GM23338 (cell line): Measurements from ENCODE around the gene SUSD1. TPM values are rescaled to one million over a fixed set of nuclear protein-coding genes. Genes with fewer than 3 reads are reported as not detected.

Experiments
- ATAC-seq: fragments of 200-7000 bp; cut with Tn5 transposase; 3 replicates; pipeline ENCODE4 v1.9.1; 2020
- DNase-seq: peaks from one replicate; pipeline ENCODE4 v3.0.0-alpha.2; 2015; ENCODE audit warnings: low spot score
- H2AFZ ChIP-seq: fragments of 200-600 bp; sonication (generic); 2 replicates; pipeline ENCODE4 v1.8.0; 2016; ENCODE audit warnings: antibody characterized with exemption, mild to moderate bottlenecking, moderate library complexity
- H3F3A ChIP-seq: fragments of 200-600 bp; sonication (generic); replicated peaks from 2 replicates; pipeline ENCODE4 v1.8.0; 2017; ENCODE audit warnings: antibody characterized with exemption, mixed run types, low read depth
- H3K27ac ChIP-seq: fragments of 200-600 bp; sonication (generic); 2 replicates; pipeline ENCODE4 v1.6.1; 2016; ENCODE audit warnings: low read depth
- H3K27me3 ChIP-seq: fragments of 200-600 bp; sonication (generic); 2 replicates; pipeline ENCODE4 v1.8.0; 2016; ENCODE audit warnings: mild to moderate bottlenecking, mixed run types, moderate library complexity; ENCODE audit not compliant: insufficient read depth
- H3K36me3 ChIP-seq: fragments of 200-600 bp; sonication (generic); 2 replicates; pipeline ENCODE4 v1.8.0; 2016; ENCODE audit warnings: mild to moderate bottlenecking; ENCODE audit not compliant: insufficient read depth
- H3K4me1 ChIP-seq: fragments of 200-600 bp; sonication (generic); 2 replicates; pipeline ENCODE4 v1.8.0; 2016; ENCODE audit warnings: mild to moderate bottlenecking, moderate library complexity; ENCODE audit not compliant: insufficient read depth
- H3K4me2 ChIP-seq: fragments of 200-600 bp; sonication (generic); 2 replicates; pipeline ENCODE4 v1.7.1; 2017; ENCODE audit warnings: mixed run types
- H3K4me3 ChIP-seq: fragments of 200-600 bp; sonication (generic); 2 replicates; pipeline ENCODE4 v1.6.1; 2016; ENCODE audit warnings: mixed run types
- H3K79me2 ChIP-seq: fragments of 200-600 bp; sonication (generic); replicated peaks from 2 replicates; pipeline ENCODE4 v1.8.0; 2017; ENCODE audit warnings: mild to moderate bottlenecking; ENCODE audit not compliant: insufficient read depth
- H3K9me2 ChIP-seq: fragments of 200-600 bp; sonication (generic); 2 replicates; pipeline ENCODE4 v1.8.0; 2017; ENCODE audit not compliant: insufficient read depth
- H4K20me1 ChIP-seq: fragments of 200-600 bp; sonication (generic); replicated peaks from 2 replicates; pipeline ENCODE4 v1.8.0; 2017; ENCODE audit warnings: mild to moderate bottlenecking; ENCODE audit not compliant: insufficient read depth
- H3K27ac Mint-ChIP-seq: 2 replicates; pipeline ENCODE4 v1.8.0; 2020; ENCODE audit warnings: inconsistent platforms, mild to moderate bottlenecking, moderate library complexity, mixed read lengths
- H3K27me3 Mint-ChIP-seq: 3 replicates; pipeline ENCODE4 v1.8.0; 2022; ENCODE audit warnings: low read depth, mild to moderate bottlenecking, moderate library complexity, mixed read lengths, inconsistent platforms; ENCODE audit not compliant: insufficient read depth, poor library complexity
- H3K36me3 Mint-ChIP-seq: 3 replicates; pipeline ENCODE4 v1.8.0; 2021; ENCODE audit warnings: low read depth, mild to moderate bottlenecking, inconsistent platforms, moderate library complexity, mixed read lengths
- H3K4me1 Mint-ChIP-seq: 3 replicates; pipeline ENCODE4 v1.8.0; 2020; ENCODE audit warnings: mild to moderate bottlenecking, inconsistent platforms, mixed read lengths
- H3K4me3 Mint-ChIP-seq: 3 replicates; pipeline ENCODE4 v1.8.0; 2021; ENCODE audit warnings: moderate library complexity, mild to moderate bottlenecking, inconsistent platforms, mixed read lengths
- H3K9me3 Mint-ChIP-seq: 3 replicates; pipeline ENCODE4 v1.8.0; 2020; ENCODE audit warnings: moderate library complexity, mild to moderate bottlenecking, inconsistent platforms, mixed read lengths
- CREB1 ChIP-seq: fragments of 250-450 bp; sonication (Bioruptor Pico); IDR thresholded peaks from 2 replicates; pipeline ENCODE4 v1.5.0; 2020; ENCODE audit warnings: low read depth, mild to moderate bottlenecking, moderate library complexity
- EZH2 ChIP-seq: fragments of 200-600 bp; sonication (generic); IDR thresholded peaks from one replicate; pipeline ENCODE4 v1.8.0; 2017; ENCODE audit warnings: antibody characterized with exemption, mild to moderate bottlenecking, low read depth; ENCODE audit not compliant: unreplicated experiment
- EZH2phosphoT487 ChIP-seq: fragments of 200-600 bp; sonication (generic); IDR thresholded peaks from one replicate; pipeline ENCODE4 v1.8.1; 2018; ENCODE audit warnings: antibody characterized with exemption; ENCODE audit not compliant: unreplicated experiment
- JUNB ChIP-seq: IDR thresholded peaks from one replicate; pipeline ENCODE4 v1.6.1; 2016; ENCODE audit warnings: antibody characterized with exemption; ENCODE audit not compliant: unreplicated experiment
- STAT1 ChIP-seq: IDR thresholded peaks from one replicate; pipeline ENCODE4 v1.6.1; 2016; ENCODE audit warnings: antibody characterized with exemption; ENCODE audit not compliant: unreplicated experiment
- ZNF462 ChIP-seq: fragments of 250-450 bp; sonication (Bioruptor Pico); IDR thresholded peaks from 2 replicates; pipeline ENCODE4 v1.5.0; 2020; ENCODE audit warnings: mild to moderate bottlenecking, moderate library complexity
- polyA plus RNA-seq: library from polyadenylated mRNA; unstranded; fragments of >200 nt; fragmentation: Nextera tagmentation; extraction: Ambion mirVana; gene quantifications from 2 replicates; pipeline ENCODE4 v1.2.1, GENCODE V29; 2016
- total RNA-seq: library from RNA; depleted of rRNA; stranded (reverse); fragments of >200 nt; shearing (Covaris generic); gene quantifications from 2 replicates; pipeline ENCODE4 v1.2.3, GENCODE V29; 2014
- TF ChIP-seq, protein P1 (sequence below), 2 experiments: fragments of 200-600 bp in 1 of 2; sonication (generic) in 1 of 2; conservative IDR thresholded peaks; 2 replicates each; pipeline versions ENCODE4 v1.5.1 to v1.6.1; 2016 to 2017; ENCODE audit warnings: antibody characterized with exemption in 2 of 2, low read depth in 2 of 2, mild to moderate bottlenecking in 2 of 2, moderate library complexity in 1 of 2
- TF ChIP-seq, protein P2 (sequence below): IDR thresholded peaks from one replicate; pipeline ENCODE4 v1.6.1; 2018; ENCODE audit warnings: antibody characterized with exemption; ENCODE audit not compliant: unreplicated experiment

SUSD1 gene
- total and polyA plus RNA-seq, 2 experiments from 2014 or later: 1.2 to 6.4 TPM

DNA sequence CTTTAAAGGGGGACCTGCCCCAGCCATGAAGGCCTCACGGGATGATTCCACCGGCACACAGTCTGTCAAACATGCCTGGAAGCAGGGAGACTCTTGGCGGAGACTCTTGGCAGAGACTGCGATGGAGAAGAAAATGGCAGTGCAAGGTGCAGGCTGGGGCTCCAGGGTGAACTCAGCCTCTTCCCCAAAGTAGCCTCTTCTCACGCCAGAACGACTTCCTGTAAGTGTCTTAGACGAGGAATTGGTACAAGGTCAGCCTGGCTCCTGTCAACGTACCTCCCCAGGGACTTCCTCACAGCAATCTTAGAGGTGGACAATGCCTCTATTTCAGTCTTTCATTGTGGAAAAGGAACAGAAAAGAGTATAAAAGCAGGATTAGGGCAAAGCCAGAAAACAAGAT, 169.2 kb downstream of the SUSD1 start:
- peak overlapping the region; percentile 90 for H2AFZ ChIP-seq
- no peak overlapping the region for H3K4me3 ChIP-seq
- no peaks in the 10 kb centered on the region for H3K79me2 ChIP-seq
- DNase-seq (no peak), ATAC-seq (no peak)
- no peaks in the 10 kb centered on the region for H3K36me3 ChIP-seq
- no peaks in the 10 kb centered on the region for H3K27me3 ChIP-seq
- Mint-ChIP-seq H3K4me1 (peaks cover 7% of the 10 kb centered on the region; the same call in 1 of the 3 replicates), H3K27me3 (no peaks in the 10 kb centered on the region), H3K4me3 (no peak overlapping the region), H3K36me3 (no peaks in the 10 kb centered on the region), H3K27ac (no peak overlapping the region), H3K9me3 (no peaks in the 10 kb centered on the region)
- H3K4me1 ChIP-seq: no peaks in the 10 kb centered on the region
- no peaks in the 10 kb centered on the region for H3K9me2 ChIP-seq
- no peak overlapping the region for H3K4me2 ChIP-seq
- H3K27ac ChIP-seq: no peak overlapping the region
- TF ChIP-seq ZNF462 (CRISPR knock-in tag) (no peak), STAT1 (no peak), CREB1 (CRISPR knock-in tag) (no peak), EZH2phosphoT487 (no peak), JUNB (no peak), EZH2 (no peak)
- TF ChIP-seq, protein P1, sequence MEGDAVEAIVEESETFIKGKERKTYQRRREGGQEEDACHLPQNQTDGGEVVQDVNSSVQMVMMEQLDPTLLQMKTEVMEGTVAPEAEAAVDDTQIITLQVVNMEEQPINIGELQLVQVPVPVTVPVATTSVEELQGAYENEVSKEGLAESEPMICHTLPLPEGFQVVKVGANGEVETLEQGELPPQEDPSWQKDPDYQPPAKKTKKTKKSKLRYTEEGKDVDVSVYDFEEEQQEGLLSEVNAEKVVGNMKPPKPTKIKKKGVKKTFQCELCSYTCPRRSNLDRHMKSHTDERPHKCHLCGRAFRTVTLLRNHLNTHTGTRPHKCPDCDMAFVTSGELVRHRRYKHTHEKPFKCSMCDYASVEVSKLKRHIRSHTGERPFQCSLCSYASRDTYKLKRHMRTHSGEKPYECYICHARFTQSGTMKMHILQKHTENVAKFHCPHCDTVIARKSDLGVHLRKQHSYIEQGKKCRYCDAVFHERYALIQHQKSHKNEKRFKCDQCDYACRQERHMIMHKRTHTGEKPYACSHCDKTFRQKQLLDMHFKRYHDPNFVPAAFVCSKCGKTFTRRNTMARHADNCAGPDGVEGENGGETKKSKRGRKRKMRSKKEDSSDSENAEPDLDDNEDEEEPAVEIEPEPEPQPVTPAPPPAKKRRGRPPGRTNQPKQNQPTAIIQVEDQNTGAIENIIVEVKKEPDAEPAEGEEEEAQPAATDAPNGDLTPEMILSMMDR (conservative IDR thresholded peaks at IDR 0.05; ENCODE audit: low read depth in 2 of 2): no peak
- TF ChIP-seq, protein P2, sequence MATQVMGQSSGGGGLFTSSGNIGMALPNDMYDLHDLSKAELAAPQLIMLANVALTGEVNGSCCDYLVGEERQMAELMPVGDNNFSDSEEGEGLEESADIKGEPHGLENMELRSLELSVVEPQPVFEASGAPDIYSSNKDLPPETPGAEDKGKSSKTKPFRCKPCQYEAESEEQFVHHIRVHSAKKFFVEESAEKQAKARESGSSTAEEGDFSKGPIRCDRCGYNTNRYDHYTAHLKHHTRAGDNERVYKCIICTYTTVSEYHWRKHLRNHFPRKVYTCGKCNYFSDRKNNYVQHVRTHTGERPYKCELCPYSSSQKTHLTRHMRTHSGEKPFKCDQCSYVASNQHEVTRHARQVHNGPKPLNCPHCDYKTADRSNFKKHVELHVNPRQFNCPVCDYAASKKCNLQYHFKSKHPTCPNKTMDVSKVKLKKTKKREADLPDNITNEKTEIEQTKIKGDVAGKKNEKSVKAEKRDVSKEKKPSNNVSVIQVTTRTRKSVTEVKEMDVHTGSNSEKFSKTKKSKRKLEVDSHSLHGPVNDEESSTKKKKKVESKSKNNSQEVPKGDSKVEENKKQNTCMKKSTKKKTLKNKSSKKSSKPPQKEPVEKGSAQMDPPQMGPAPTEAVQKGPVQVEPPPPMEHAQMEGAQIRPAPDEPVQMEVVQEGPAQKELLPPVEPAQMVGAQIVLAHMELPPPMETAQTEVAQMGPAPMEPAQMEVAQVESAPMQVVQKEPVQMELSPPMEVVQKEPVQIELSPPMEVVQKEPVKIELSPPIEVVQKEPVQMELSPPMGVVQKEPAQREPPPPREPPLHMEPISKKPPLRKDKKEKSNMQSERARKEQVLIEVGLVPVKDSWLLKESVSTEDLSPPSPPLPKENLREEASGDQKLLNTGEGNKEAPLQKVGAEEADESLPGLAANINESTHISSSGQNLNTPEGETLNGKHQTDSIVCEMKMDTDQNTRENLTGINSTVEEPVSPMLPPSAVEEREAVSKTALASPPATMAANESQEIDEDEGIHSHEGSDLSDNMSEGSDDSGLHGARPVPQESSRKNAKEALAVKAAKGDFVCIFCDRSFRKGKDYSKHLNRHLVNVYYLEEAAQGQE: no peak
- no peaks in the 10 kb centered on the region for H4K20me1 ChIP-seq
- H3F3A ChIP-seq: no peaks in the 10 kb centered on the region
